IPS-18a (cell line): ENCODE results near the gene KCNH3.
"Not testable (repeated sequence)": the region's sequence is repeated elsewhere in the genome, so short reads cannot be mapped to it uniquely, and the experiment has no call there.

Source experiments
- H3K27ac ChIP-seq: one replicate; pipeline ENCODE4 v1.5.1; 2013; ENCODE audit warnings: low read length
- H3K27me3 ChIP-seq: one replicate; pipeline ENCODE4 v1.6.1; 2013; ENCODE audit warnings: mild to moderate bottlenecking, low read length; ENCODE audit not compliant: control insufficient read depth, insufficient read depth
- H3K36me3 ChIP-seq: one replicate; pipeline ENCODE4 v1.6.1; 2013; ENCODE audit warnings: low read depth, low read length; ENCODE audit not compliant: control insufficient read depth
- H3K4me1 ChIP-seq: one replicate; pipeline ENCODE4 v1.6.1; 2013; ENCODE audit warnings: low read depth, low read length; ENCODE audit not compliant: control insufficient read depth
- H3K4me3 ChIP-seq: one replicate; pipeline ENCODE4 v1.5.1; 2013; ENCODE audit warnings: low read length
- H3K9ac ChIP-seq: one replicate; pipeline ENCODE4 v1.6.1; 2013; ENCODE audit warnings: mild to moderate bottlenecking, low read length, moderate library complexity
- H3K9me3 ChIP-seq: one replicate; pipeline ENCODE4 v1.6.1; 2013; ENCODE audit warnings: low read depth, low read length; ENCODE audit not compliant: control insufficient read depth

The KCNH3 gene

DNA sequence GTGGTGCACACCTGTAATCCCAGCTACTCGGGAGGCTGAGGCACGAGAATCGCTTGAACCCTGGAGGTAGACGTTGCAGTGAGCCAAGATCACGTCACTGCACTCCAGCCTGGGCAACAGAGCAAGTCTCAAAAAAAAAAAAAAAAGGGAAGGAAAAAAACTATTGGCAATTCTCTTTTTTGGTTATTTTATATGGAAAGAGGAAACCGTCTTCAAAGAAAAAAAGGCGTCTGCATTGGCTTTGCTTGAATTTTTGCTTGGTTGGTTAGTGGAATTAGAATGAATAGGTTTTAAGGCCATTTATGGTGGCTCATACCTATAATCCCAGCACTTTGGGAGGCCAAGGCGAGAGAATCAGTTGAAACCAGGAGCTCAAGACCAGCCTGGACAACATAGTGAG, 29.1 kb upstream of the KCNH3 start:
- not testable (repeated sequence) for H3K4me1 ChIP-seq, H3K27me3 ChIP-seq, H3K27ac ChIP-seq, H3K36me3 ChIP-seq, H3K9me3 ChIP-seq, H3K9ac ChIP-seq, H3K4me3 ChIP-seq

DNA sequence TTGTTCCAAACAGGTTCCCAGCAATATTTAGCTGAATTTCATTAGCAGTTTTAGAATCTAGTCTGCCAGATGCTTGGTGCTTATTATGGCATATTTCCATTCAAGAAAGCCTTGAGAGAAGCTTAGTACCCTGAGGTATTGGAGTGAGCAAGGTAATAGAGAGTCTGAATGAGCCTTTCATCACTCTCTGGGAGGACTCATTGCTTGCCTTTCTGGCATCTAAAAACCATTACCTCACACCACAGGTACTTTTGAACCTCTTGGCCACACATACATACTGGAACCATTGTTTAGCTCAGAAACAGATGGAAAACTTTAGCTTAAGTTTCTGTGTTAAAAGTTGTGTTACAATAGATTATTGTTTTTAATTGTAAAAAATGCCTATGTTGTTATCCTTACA, 27.4 kb upstream of the KCNH3 start:
- no peaks in the 10 kb centered on the region for H3K4me1 ChIP-seq
- no peak overlapping the region for H3K9ac ChIP-seq
- H3K36me3 ChIP-seq: no peaks in the 10 kb centered on the region
- H3K27me3 ChIP-seq: no peaks in the 10 kb centered on the region
- no peak overlapping the region for H3K4me3 ChIP-seq
- no peaks in the 10 kb centered on the region for H3K9me3 ChIP-seq
- H3K27ac ChIP-seq: no peak overlapping the region

DNA sequence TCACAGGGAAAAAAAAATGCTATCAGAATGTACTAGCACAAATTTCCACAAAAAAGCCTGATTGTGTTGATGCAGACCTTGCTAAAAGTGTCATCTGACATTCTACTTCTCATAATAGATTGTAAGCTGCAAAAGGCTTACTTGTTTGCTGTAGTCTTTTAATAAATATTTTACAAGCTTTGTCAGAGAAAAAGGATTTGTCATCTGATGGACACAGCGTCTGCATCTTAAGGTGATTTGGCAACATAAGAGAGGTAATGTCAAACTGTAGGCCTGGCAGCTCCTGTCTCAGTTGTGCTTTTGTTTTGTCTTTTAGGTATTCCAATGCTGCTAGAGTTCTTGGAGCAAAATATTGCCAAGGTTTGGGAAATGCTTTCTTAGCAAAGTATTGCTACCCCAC, 26.3 kb upstream of the KCNH3 start:
- Histone ChIP-seq H3K36me3 (no peaks in the 10 kb centered on the region), H3K9me3 (no peaks in the 10 kb centered on the region), H3K4me3 (no peak overlapping the region), H3K27me3 (no peaks in the 10 kb centered on the region), H3K9ac (no peak overlapping the region), H3K4me1 (no peaks in the 10 kb centered on the region), H3K27ac (no peak overlapping the region)

DNA sequence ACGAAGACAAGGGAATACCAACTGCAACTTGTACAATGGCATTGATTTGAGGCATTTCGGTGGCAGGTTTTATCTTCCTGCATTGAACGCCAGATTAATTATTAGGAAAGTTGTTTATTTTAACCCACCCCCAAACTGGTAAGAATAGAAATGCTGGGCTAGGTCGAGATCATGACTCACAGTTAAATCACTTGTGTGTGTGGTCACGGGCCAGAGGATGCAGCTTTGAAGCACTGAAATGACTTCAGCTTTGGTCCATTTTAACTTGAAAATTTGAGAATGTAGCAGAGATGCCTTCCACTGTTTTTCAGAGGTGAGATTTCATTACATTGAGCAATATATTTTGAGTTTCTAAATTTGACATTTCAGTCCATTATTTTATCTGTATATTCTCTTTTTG, 23.6 kb upstream of the KCNH3 start:
- Histone ChIP-seq H3K27me3 (no peaks in the 10 kb centered on the region), H3K9ac (no peak overlapping the region), H3K36me3 (no peaks in the 10 kb centered on the region), H3K4me3 (no peak overlapping the region), H3K9me3 (no peaks in the 10 kb centered on the region), H3K4me1 (no peaks in the 10 kb centered on the region), H3K27ac (no peak overlapping the region)

DNA sequence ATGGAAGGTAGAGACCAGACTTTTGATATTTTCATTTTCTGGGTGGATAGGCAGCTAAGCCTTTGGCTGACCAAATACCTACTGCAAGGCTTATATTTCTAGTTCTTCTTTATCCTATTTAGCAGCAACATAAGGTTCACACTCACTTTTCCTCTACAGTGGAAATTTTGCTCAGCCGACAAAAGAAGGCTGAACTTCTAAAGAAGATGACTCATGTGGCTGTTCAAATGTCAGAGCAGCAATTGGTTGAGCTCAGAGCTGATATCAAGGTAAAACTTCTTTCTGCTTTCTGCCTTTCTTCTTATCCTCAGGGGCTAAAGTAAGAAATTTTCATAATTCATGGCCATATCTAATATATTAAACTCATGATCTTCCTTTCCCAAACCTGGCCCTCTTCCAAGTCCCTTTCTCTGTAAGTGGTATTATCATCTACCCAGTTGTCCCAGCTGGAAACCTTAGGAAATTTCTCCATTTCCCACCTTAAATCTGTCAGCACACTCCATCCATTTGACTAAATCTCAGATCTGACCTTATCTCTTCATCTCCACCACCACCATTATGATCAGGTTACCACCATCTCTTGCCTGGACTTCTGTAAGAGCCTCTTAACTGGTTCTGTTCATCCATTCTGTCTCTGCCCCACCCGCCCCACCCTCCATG, 19.8 kb upstream of the KCNH3 start:
- no peak overlapping the region for H3K4me3 ChIP-seq
- H3K36me3 ChIP-seq: peaks cover 5% of the 10 kb centered on the region
- no peaks in the 10 kb centered on the region for H3K4me1 ChIP-seq
- H3K27me3 ChIP-seq: no peaks in the 10 kb centered on the region
- no peak overlapping the region for H3K27ac ChIP-seq
- H3K9ac ChIP-seq: no peak overlapping the region
- H3K9me3 ChIP-seq: no peaks in the 10 kb centered on the region

DNA sequence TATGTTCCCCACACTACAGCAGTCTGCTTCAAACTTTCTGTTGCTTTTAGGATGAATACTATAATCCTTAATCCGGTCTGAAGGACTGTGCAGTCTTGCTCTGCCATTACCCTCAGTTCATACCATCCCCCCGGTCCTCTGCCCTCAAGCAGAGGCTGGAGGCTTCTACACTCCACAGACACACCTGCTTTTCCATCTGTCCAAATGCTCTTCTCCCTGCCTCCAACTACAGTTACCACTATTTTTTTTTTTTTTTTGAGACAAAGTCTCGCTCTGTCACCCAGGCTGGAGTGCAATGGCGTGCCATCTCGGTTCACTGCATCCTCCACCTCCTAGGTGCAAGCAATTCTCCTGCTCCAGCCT, 19.3 kb upstream of the KCNH3 start:
- peaks cover 5% of the 10 kb centered on the region for H3K36me3 ChIP-seq
- no peak overlapping the region for H3K27ac ChIP-seq
- no peak overlapping the region for H3K9ac ChIP-seq
- H3K4me1 ChIP-seq: no peaks in the 10 kb centered on the region
- no peak overlapping the region for H3K4me3 ChIP-seq
- no peaks in the 10 kb centered on the region for H3K27me3 ChIP-seq
- no peaks in the 10 kb centered on the region for H3K9me3 ChIP-seq

DNA sequence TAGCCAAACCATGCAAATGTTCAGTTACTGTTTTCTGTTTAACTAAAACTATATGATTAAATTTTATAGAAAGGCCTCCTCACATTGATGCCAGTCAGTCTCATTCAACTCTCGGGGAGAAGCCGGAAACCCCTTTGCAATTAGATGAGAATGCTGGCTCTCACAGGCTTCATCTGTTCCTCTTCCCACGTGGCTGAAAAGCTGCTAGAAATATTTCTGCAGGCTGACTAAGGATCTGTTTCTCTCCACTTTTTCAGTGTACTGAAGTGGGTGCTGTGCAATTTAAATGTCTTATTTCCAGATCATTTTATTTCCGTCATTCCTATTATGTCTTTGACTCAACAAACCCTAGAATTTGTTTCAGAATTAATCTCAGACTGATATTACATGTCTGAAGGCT, 17.4 kb upstream of the KCNH3 start:
- peaks cover 8% of the 10 kb centered on the region for H3K36me3 ChIP-seq
- H3K9me3 ChIP-seq: no peaks in the 10 kb centered on the region
- no peaks in the 10 kb centered on the region for H3K27me3 ChIP-seq
- no peak overlapping the region for H3K4me3 ChIP-seq
- H3K27ac ChIP-seq: no peak overlapping the region
- H3K4me1 ChIP-seq: no peaks in the 10 kb centered on the region
- no peak overlapping the region for H3K9ac ChIP-seq

DNA sequence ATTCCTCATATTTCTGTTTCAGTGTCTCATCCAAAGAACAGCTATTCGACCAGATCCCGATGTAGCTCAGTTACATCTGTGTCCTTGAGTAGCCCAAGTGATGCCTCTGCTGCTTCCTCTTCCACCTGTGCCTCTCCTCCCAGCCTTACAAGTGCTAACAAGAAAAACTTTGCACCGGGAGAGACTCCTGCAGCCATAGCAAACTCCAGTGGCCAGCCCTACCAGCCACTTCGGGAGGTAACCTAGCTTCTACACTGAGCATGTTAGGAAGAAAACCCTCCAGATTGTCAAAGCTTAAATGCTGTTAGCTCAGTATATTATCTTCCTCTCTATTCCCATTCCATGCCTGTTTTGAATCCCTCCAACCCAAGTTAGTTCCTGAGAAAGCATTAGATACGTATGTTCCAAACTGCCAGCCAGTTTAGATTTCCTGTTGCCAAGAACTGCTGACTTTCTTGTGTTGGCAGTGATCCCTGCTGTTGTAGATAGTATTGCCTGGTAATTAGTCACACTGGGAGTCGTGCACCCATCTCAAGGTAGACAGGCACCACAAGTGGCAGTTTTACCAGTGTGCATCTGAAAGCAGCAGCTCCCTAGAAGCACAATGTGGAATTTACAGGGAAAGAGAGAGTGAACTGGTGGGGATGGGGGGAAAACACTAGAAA, 14.0 kb upstream of the KCNH3 start:
- no peaks in the 10 kb centered on the region for H3K4me1 ChIP-seq
- no peaks in the 10 kb centered on the region for H3K27me3 ChIP-seq
- no peak overlapping the region for H3K9ac ChIP-seq
- no peak overlapping the region for H3K27ac ChIP-seq
- no peaks in the 10 kb centered on the region for H3K9me3 ChIP-seq
- H3K36me3 ChIP-seq: peaks cover 8% of the 10 kb centered on the region
- H3K4me3 ChIP-seq: no peak overlapping the region

DNA sequence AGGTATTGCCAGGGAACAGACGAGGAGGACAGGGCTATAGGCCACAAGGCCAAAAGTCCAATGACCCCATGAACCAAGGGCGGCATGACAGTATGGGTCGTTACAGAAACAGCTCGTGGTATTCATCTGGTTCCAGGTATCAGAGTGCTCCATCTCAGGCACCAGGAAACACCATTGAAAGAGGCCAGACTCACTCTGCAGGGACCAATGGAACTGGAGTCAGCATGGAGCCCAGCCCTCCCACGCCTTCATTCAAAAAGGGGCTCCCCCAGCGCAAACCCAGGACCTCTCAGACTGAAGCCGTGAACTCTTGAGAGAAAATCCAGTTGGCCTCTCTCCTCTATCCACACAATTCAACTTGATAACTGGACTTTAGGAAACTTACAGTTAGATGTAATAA, 12.9 kb upstream of the KCNH3 start:
- no peak overlapping the region for H3K4me3 ChIP-seq
- H3K27ac ChIP-seq: no peak overlapping the region
- peaks cover 8% of the 10 kb centered on the region for H3K36me3 ChIP-seq
- no peaks in the 10 kb centered on the region for H3K9me3 ChIP-seq
- no peaks in the 10 kb centered on the region for H3K4me1 ChIP-seq
- no peak overlapping the region for H3K9ac ChIP-seq
- no peaks in the 10 kb centered on the region for H3K27me3 ChIP-seq

DNA sequence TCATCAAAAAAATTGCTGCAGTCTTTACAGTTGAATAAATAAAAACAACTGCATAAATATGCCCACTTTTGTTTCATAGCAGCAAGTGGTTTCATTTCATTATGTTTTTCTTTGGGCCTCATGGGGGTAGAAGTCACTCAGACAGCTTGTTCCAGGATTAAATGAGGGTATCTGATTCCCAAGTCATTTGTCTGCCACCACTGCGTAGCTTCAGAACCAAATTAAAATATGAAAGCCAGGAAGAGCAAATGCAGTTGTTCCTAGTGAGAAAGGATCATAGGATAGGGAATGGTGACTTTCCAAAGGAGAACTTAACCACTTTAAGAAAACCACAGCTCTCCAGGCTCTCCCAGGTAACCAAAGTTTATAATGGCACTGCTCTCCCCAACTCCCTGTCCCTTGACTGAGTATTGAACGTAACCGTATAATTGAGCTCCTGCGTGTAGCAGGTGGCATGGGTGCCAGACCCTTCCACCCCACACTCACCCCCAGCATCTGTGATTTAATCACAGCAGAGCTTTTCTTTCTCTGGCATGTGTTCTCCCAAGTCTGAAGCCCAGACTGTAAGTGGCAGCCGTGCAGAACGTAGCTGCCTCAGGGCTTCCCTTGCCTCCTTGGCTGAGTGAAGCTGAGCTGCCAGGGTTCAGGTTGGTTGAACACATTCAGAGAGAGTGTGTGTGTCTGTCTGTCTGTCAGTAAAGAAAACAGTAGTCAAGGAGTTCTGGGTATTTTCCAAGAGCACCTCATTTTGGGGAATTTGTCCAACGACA, 11.3 kb upstream of the KCNH3 start:
- Histone ChIP-seq H3K4me3 (no peak overlapping the region), H3K4me1 (no peaks in the 10 kb centered on the region), H3K9me3 (no peaks in the 10 kb centered on the region), H3K9ac (no peak overlapping the region), H3K27me3 (no peaks in the 10 kb centered on the region), H3K36me3 (peaks cover 8% of the 10 kb centered on the region), H3K27ac (no peak overlapping the region)

DNA sequence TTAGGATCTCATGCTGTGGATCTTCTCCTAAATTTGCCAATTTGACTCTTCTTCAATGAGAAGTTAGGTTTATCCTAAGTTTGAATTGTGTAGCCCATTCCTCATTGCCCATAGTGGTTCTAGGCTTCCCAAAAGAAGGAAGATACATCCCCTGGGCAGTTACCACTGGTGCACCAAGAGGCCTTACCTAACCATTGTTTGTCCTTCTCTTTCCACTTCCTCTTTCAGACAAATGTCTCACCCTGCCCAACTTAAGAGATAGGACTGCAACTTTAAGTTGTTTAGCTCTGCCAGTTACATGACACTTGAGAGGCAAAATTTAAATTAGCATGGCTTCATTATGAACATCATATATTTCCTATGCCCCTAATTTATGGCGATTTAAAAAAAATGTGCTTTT, 9.4 kb upstream of the KCNH3 start:
- no peaks in the 10 kb centered on the region for H3K9me3 ChIP-seq
- H3K4me1 ChIP-seq: no peaks in the 10 kb centered on the region
- H3K9ac ChIP-seq: no peak overlapping the region
- no peak overlapping the region for H3K4me3 ChIP-seq
- H3K36me3 ChIP-seq: peaks cover 4% of the 10 kb centered on the region
- no peaks in the 10 kb centered on the region for H3K27me3 ChIP-seq
- no peak overlapping the region for H3K27ac ChIP-seq

DNA sequence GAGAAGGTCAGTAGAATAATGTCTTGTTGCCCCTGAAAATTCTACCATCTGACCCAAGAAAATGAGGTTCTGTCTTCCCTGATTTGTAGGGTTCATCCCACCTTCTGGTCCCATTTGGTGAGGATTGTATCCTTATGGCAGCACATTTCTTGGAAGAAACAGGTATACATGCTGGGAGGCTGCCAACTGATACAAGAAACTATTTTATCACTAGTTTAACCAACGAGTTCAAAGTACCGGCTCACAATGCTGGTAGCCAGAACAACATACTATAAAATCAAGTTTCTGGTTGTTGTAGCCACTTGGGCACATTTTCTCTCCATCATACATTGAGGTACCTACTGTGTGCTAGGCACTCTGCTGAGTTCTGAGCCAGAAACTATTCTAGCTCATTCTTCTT, 7.1 kb upstream of the KCNH3 start:
- H3K27me3 ChIP-seq: peaks cover 19% of the 10 kb centered on the region
- no peaks in the 10 kb centered on the region for H3K9me3 ChIP-seq
- no peak overlapping the region for H3K9ac ChIP-seq
- no peaks in the 10 kb centered on the region for H3K4me1 ChIP-seq
- H3K27ac ChIP-seq: no peak overlapping the region
- no peak overlapping the region for H3K4me3 ChIP-seq
- no peaks in the 10 kb centered on the region for H3K36me3 ChIP-seq
